HepG2 (cell line): ENCODE measurements around the gene ZWILCH. TPM values are rescaled to one million over a fixed set of nuclear protein-coding genes. Genes with fewer than 3 reads are reported as not detected.
A peak's percentile ranks its signal among the peaks of the same experiment; 100 is the strongest.

Source experiments
- BHLHE40 ChIP-seq: IDR thresholded peaks from 2 replicates; pipeline ENCODE4 v1.6.1; 2011; ENCODE audit warnings: low read length, improper control_type of control experiment
- DPF2 ChIP-seq: sonication (generic); formaldehyde crosslinking; IDR thresholded peaks from 2 replicates; pipeline ENCODE4 v1.4.0; 2020; ENCODE audit warnings: mild to moderate bottlenecking, low read depth, missing genetic modification reagents, borderline replicate concordance
- GLI4 ChIP-seq: sonication (generic); formaldehyde crosslinking; IDR thresholded peaks from 2 replicates; pipeline ENCODE4 v1.5.1; 2020; ENCODE audit warnings: missing genetic modification reagents, mild to moderate bottlenecking, moderate library complexity, borderline replicate concordance
- HCFC1 ChIP-seq: fragments of 150-350 bp; IDR thresholded peaks from 2 replicates; pipeline ENCODE4 v1.6.1; 2014; ENCODE audit warnings: low read depth, low read length
- SRSF1 ChIP-seq: fragments of 200-400 bp; formaldehyde crosslinking; optimal IDR thresholded peaks from 2 replicates; pipeline ENCODE3; 2017; ENCODE audit warnings: mild to moderate bottlenecking, low read depth, low read length, moderate library complexity
- ZC3H4 ChIP-seq: sonication (generic); formaldehyde crosslinking; IDR thresholded peaks from 2 replicates; pipeline ENCODE4 v1.4.0; 2020; ENCODE audit warnings: missing genetic modification reagents, borderline replicate concordance
- ZFP41 ChIP-seq: sonication (generic); formaldehyde crosslinking; IDR thresholded peaks from 2 replicates; pipeline ENCODE4 v1.4.0; 2020; ENCODE audit warnings: mild to moderate bottlenecking, missing genetic modification reagents, borderline replicate concordance
- ZNF235 ChIP-seq: sonication (generic); formaldehyde crosslinking; IDR thresholded peaks from 2 replicates; pipeline ENCODE4 v1.8.1; 2023; ENCODE audit warnings: mild to moderate bottlenecking, missing genetic modification reagents, borderline replicate concordance
- ZNF430 ChIP-seq: sonication (generic); formaldehyde crosslinking; IDR thresholded peaks from 2 replicates; pipeline ENCODE4 v1.9.0; 2021; ENCODE audit warnings: mild to moderate bottlenecking, missing genetic modification reagents
- ZNF572 ChIP-seq: sonication (generic); formaldehyde crosslinking; IDR thresholded peaks from 2 replicates; pipeline ENCODE4 v1.5.1; 2020; ENCODE audit warnings: mild to moderate bottlenecking, missing genetic modification reagents
- polyA plus RNA-seq, 8 experiments: library from polyadenylated mRNA; depleted of rRNA in 3 of 8; stranded (reverse) in 7 of 8; unstranded in 1 of 8; fragments of >200 nt; fragmentation: Illumina TruSeq in 4 of 8; extraction: Trizol in 4 of 8; gene quantifications; 2 replicates each; pipeline versions ENCODE4 v1.2.1 to v1.2.3, GENCODE V29; 2011 to 2016; ENCODE audit warnings: low read depth in 4 of 8, missing spikeins in 1 of 8, mixed read lengths in 1 of 8; ENCODE audit not compliant: insufficient read depth in 1 of 8
- total RNA-seq, 5 experiments: library from RNA; depleted of rRNA; stranded (reverse); fragments of >200 nt; fragmentation: Illumina TruSeq; extraction: Trizol; gene quantifications; 2 replicates each; pipeline ENCODE4 v1.2.3, GENCODE V29; 2016; ENCODE audit warnings: low read depth in 1 of 5
- TF ChIP-seq, protein P1 (sequence below): sonication (generic); formaldehyde crosslinking; IDR thresholded peaks from 2 replicates; pipeline ENCODE4 v1.4.0; 2020; ENCODE audit warnings: mild to moderate bottlenecking, missing genetic modification reagents
- TF ChIP-seq, protein P2 (sequence below): sonication (generic); formaldehyde crosslinking; IDR thresholded peaks from 2 replicates; pipeline ENCODE4 v1.4.0; 2020; ENCODE audit warnings: mild to moderate bottlenecking, missing genetic modification reagents
- TF ChIP-seq, protein P3 (sequence below): sonication (generic); formaldehyde crosslinking; IDR thresholded peaks from 2 replicates; pipeline ENCODE4 v1.8.0; 2022; ENCODE audit warnings: missing genetic modification reagents, mild to moderate bottlenecking, borderline replicate concordance
- TF ChIP-seq, protein P4 (sequence below): IDR thresholded peaks from 2 replicates; pipeline ENCODE4 v1.6.1; 2016; ENCODE audit warnings: missing genetic modification reagents, missing compliant biosample characterization
- TF ChIP-seq, protein P5 (sequence below): sonication (generic); formaldehyde crosslinking; IDR thresholded peaks from 2 replicates; pipeline ENCODE4 v1.8.1; 2023; ENCODE audit warnings: mild to moderate bottlenecking, moderate library complexity, missing genetic modification reagents

The ZWILCH gene
- total and polyA plus RNA-seq, 2 of the 13 experiments (the other 11 are each of a cell fraction or from before 2014, with no cell fraction given), result 9.5 to 27.8 TPM

DNA sequence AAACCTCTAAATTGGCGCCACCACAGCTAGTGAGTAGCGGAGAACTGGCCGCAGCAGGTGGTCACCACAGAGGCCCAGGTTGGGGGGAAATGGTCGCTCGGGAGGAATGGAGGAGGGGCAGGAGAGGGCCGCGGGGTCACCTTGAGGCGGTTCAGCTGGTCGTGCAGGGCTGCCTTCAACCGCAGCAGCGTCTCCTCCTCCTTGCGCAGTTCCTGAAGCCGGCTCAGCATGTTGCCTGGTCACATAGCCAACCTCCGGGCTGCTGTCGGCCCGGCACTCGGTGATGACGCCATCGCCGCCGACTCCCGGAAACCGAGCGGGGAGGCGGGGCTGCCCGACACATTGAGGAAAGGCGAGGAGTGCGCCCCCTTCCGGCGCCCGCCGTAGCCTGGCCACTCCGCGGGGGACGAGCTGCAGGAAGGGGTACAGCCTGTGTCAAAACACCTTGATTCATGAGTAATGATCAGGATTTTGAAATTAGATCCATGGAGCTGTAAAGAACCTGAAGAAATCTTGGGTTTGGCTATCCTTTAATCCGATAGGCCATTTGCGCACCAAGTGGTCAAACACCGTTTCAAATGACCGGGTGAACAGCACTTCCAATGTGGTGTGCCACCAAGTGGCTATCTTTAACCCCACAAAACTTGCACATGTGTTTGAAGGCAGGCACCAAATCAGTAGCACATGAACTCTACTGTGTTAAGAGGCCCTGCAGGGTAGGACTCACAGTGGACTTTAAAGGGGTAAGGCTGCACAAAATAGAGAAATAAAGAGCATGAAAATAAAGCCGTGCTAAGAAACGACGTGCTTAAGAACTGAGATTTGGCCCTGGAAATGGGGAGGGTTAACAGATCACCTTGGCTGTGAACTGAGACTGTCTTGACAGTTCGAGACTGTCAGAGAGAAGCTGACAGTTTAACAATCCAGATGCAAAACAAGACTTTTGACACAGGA lies 7.3 kb upstream of the ZWILCH start, which contains the start of gene SNAPC5 (continued):
- TF ChIP-seq, protein P1, sequence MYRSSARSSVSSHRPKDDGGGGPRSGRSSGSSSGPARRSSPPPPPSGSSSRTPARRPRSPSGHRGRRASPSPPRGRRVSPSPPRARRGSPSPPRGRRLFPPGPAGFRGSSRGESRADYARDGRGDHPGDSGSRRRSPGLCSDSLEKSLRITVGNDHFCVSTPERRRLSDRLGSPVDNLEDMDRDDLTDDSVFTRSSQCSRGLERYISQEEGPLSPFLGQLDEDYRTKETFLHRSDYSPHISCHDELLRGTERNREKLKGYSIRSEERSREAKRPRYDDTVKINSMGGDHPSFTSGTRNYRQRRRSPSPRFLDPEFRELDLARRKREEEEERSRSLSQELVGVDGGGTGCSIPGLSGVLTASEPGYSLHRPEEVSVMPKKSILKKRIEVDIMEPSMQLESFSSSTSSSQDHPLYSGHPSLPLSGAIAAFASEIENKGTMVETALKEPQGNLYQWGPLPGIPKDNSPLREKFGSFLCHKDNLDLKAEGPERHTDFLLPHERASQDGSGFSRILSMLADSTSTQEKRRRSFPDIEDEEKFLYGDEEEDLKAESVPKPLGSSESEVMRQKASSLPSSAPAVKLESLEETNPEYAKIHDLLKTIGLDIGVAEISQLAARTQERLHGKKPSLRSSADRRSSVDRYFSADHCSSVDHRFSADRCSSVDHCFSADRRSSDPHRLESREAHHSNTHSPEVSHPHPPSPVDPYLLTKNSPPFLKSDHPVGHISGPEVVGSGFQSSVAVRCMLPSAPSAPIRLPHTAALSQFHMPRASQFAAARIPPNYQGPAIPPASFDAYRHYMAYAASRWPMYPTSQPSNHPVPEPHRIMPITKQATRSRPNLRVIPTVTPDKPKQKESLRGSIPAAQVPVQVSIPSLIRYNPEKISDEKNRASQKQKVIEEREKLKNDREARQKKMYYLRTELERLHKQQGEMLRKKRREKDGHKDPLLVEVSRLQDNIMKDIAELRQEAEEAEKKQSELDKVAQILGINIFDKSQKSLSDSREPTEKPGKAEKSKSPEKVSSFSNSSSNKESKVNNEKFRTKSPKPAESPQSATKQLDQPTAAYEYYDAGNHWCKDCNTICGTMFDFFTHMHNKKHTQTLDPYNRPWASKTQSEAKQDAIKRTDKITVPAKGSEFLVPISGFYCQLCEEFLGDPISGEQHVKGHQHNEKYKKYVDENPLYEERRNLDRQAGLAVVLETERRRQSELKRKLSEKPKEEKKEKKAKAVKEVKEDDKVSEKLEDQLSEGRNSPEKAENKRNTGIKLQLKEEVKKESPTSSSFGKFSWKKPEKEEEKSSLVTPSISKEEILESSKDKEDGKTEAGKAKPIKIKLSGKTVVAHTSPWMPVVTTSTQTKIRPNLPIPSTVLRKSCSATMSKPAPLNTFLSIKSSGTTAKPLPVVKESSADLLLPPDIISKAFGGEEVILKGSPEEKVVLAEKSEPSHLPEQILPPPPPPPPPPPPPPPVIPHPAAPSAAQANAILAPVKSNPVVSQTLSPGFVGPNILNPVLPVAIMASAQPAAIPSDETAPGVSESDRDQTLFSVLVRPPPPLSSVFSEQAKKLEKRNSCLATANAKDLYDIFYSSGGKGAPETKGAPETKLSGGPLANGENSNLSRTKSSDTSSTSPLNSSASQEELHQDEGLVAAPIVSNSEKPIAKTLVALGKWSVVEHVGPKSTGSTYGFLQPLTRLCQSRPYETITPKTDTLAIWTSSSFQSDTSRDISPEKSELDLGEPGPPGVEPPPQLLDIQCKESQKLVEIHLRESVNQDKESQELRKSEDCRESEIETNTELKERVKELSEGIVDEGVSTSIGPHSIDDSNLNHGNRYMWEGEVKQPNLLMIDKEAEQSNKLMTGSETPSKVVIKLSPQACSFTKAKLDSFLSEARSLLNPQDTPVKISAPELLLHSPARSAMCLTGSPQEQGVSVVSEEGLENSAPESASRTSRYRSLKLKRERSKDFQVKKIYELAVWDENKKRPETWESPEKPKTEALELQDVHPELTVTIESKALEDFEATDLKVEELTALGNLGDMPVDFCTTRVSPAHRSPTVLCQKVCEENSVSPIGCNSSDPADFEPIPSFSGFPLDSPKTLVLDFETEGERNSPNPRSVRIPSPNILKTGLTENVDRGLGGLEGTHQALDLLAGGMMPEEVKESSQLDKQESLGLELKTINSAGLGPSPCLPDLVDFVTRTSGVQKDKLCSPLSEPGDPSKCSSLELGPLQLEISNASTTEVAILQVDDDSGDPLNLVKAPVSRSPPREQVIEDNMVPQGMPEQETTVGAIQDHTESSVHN (CRISPR knock-in tag), result no peak
- TF ChIP-seq, protein P2, sequence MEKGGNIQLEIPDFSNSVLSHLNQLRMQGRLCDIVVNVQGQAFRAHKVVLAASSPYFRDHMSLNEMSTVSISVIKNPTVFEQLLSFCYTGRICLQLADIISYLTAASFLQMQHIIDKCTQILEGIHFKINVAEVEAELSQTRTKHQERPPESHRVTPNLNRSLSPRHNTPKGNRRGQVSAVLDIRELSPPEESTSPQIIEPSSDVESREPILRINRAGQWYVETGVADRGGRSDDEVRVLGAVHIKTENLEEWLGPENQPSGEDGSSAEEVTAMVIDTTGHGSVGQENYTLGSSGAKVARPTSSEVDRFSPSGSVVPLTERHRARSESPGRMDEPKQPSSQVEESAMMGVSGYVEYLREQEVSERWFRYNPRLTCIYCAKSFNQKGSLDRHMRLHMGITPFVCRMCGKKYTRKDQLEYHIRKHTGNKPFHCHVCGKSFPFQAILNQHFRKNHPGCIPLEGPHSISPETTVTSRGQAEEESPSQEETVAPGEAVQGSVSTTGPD, result no peak
- TF ChIP-seq ZNF235 (peak; percentile 52; the same call in 1 of the 2 replicates), ZNF572 (CRISPR knock-in tag) (no peak), HCFC1 (peak; percentile 50; the same call in 1 of the 2 replicates), SRSF1 (peak; percentile 82), ZNF430 (CRISPR knock-in tag) (peak; percentile 87; the same call in 1 of the 2 replicates), ZFP41 (CRISPR knock-in tag) (no peak), DPF2 (CRISPR knock-in tag) (no peak), GLI4 (CRISPR knock-in tag) (no peak; the same call in 1 of the 2 replicates), ZC3H4 (CRISPR knock-in tag) (peak; percentile 98), BHLHE40 (peak; percentile 50)
- TF ChIP-seq, protein P3, sequence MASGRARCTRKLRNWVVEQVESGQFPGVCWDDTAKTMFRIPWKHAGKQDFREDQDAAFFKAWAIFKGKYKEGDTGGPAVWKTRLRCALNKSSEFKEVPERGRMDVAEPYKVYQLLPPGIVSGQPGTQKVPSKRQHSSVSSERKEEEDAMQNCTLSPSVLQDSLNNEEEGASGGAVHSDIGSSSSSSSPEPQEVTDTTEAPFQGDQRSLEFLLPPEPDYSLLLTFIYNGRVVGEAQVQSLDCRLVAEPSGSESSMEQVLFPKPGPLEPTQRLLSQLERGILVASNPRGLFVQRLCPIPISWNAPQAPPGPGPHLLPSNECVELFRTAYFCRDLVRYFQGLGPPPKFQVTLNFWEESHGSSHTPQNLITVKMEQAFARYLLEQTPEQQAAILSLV, result no peak
- TF ChIP-seq, protein P4, sequence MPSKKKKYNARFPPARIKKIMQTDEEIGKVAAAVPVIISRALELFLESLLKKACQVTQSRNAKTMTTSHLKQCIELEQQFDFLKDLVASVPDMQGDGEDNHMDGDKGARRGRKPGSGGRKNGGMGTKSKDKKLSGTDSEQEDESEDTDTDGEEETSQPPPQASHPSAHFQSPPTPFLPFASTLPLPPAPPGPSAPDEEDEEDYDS (CRISPR knock-in tag), result peak; percentile 78
- TF ChIP-seq, protein P5, sequence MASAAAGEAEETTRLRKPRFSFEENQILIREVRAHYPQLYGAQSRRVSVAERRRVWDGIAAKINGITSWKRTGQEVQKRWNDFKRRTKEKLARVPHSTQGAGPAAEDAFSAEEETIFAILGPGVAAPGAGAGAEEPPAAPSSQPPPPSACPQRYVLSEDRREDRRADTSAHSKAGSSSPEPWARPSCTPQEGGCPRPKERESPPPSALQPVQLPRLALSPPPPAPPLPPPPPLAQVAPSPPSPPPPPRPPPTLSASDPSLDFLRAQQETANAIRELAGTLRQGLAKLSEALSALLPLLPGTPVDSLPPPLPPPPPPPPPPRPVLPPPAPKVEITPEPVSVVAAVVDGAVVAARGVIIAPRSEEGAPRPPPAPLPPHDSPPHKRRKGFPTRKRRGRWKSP, result peak; percentile 71; the same call in 1 of the 2 replicates
